Measurements from ENCODE around the gene SPHK2.

The SPHK2 gene

GRCh38 chr19:48638831-48639381 is 19.6 kb downstream of the SPHK2 start:
- no peak overlapping the region for H3K9ac ChIP-seq (ENCODE audit: low read depth, low read length)
- H3K27me3 ChIP-seq (ENCODE audit: insufficient read depth, low read length) = peaks cover 15% of the 10 kb centered on the region
- 88% methylated on average over 15 of the region's 16 CpGs for WGBS
- no peaks in the 10 kb centered on the region for H3K36me3 ChIP-seq (ENCODE audit: insufficient read depth, low read length)
- peak overlapping the region; percentile 90; the same call in 1 of the 2 replicates for H3K27ac ChIP-seq (ENCODE audit: low read depth, low read length)
- peak overlapping the region; percentile 29; the same call in 1 of the 2 replicates for H3K4me3 ChIP-seq (ENCODE audit: low read length)
- peaks cover 14% of the 10 kb centered on the region for H3K4me1 ChIP-seq (ENCODE audit: insufficient read depth, low read length)
- no peaks in the 10 kb centered on the region for H3K9me3 ChIP-seq (ENCODE audit: insufficient read depth, low read depth, low read length)

DNA sequence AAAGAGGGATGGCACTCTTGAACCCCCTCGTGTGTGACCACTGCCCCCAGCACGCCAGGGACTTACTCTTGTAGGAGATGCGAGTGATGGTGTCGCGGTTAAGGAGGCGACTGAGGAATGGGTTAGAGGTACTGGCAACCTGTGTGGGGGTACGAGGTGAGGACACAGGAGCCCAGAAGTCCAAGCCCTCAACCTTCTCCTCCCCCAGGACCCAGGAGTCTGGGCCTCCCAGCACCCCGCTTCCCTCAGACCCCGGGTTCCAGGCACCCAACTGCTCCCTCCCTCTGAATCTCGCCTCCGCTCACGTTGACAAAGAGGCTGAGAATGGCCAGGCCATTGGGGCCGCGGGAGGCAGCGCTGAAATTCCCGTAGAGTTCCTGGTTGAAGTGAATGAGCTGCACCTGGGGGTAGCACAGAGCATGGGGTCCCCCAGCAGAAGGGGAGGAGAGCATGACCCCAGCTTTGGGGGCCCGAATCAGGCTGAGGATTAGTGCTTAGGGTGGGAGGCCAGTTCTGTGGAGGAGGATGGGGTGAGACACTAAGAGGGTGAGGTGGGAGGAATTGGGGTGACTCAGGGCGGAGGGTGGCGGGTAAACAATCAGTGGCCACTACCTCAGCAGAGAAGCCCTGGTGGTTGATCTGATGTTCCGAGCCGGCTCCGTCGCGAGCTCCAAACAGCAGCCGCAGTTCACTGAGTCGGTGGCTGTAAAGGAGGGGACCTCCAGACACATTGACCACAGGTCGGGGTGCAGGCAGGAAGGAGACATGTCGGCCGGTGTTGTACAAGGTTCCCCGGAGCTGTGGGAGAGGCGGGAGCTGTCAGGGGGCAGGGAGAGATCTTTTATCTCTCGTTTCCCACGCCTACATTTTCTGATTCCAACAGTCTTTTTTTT is 20.4 kb downstream of the SPHK2 start:
- peaks cover 15% of the 10 kb centered on the region for H3K27me3 ChIP-seq (ENCODE audit: insufficient read depth, low read length)
- 87% methylated on average over 31 of the region's 33 CpGs for WGBS
- H3K9me3 ChIP-seq (ENCODE audit: insufficient read depth, low read depth, low read length) = no peaks in the 10 kb centered on the region
- H3K4me1 ChIP-seq (ENCODE audit: insufficient read depth, low read length) = peaks cover 17% of the 10 kb centered on the region
- peak overlapping the region; percentile 48; the same call in 1 of the 2 replicates for H3K27ac ChIP-seq (ENCODE audit: low read depth, low read length)
- H3K4me3 ChIP-seq (ENCODE audit: low read length) = no peak overlapping the region
- H3K36me3 ChIP-seq (ENCODE audit: insufficient read depth, low read length) = no peaks in the 10 kb centered on the region
- H3K9ac ChIP-seq (ENCODE audit: low read depth, low read length) = no peak overlapping the region

- WGBS = 90% methylated on average over 1 of the region's 2 CpGs
- Histone ChIP-seq H3K36me3 (ENCODE audit: insufficient read depth, low read length) (no peaks in the 10 kb centered on the region), H3K4me3 (ENCODE audit: low read length) (no peak overlapping the region), H3K4me1 (ENCODE audit: insufficient read depth, low read length) (peaks cover 17% of the 10 kb centered on the region), H3K9me3 (ENCODE audit: insufficient read depth, low read depth, low read length) (no peaks in the 10 kb centered on the region), H3K27me3 (ENCODE audit: insufficient read depth, low read length) (peaks cover 2% of the 10 kb centered on the region; the same call in 1 of the 2 replicates), H3K27ac (ENCODE audit: low read depth, low read length) (no peak overlapping the region), H3K9ac (ENCODE audit: low read depth, low read length) (no peak overlapping the region)
Measured at GRCh38 chr19:48641850-48642249, 22.5 kb downstream of the SPHK2 start.

GRCh38 chr19:48642862-48643261 is 23.6 kb downstream of the SPHK2 start:
- H3K27me3 ChIP-seq (ENCODE audit: insufficient read depth, low read length) = no peaks in the 10 kb centered on the region
- no peak overlapping the region for H3K27ac ChIP-seq (ENCODE audit: low read depth, low read length)
- no peaks in the 10 kb centered on the region for H3K36me3 ChIP-seq (ENCODE audit: insufficient read depth, low read length)
- peaks cover 17% of the 10 kb centered on the region for H3K4me1 ChIP-seq (ENCODE audit: insufficient read depth, low read length)
- no peak overlapping the region for H3K9ac ChIP-seq (ENCODE audit: low read depth, low read length)
- H3K4me3 ChIP-seq (ENCODE audit: low read length) = no peak overlapping the region
- WGBS = 91% methylated on average over 5 of the region's 5 CpGs
- no peaks in the 10 kb centered on the region for H3K9me3 ChIP-seq (ENCODE audit: insufficient read depth, low read depth, low read length)

GRCh38 chr19:48644355-48644754 is 25.0 kb downstream of the SPHK2 start:
- peak overlapping the region; percentile 96; the same call in 1 of the 2 replicates for H3K27ac ChIP-seq (ENCODE audit: low read depth, low read length)
- H3K4me3 ChIP-seq (ENCODE audit: low read length) = peak overlapping the region; percentile 67
- H3K36me3 ChIP-seq (ENCODE audit: insufficient read depth, low read length) = no peaks in the 10 kb centered on the region
- WGBS = 77% methylated on average over 2 of the region's 4 CpGs
- 0 out of 2 replicates have a peak overlapping the region, but pooled peaks have one; percentile 14 for H3K9ac ChIP-seq (ENCODE audit: low read depth, low read length)
- H3K4me1 ChIP-seq (ENCODE audit: insufficient read depth, low read length) = peaks cover 11% of the 10 kb centered on the region; the same call in 1 of the 2 replicates
- no peaks in the 10 kb centered on the region for H3K9me3 ChIP-seq (ENCODE audit: insufficient read depth, low read depth, low read length)
- H3K27me3 ChIP-seq (ENCODE audit: insufficient read depth, low read length) = no peaks in the 10 kb centered on the region

DNA sequence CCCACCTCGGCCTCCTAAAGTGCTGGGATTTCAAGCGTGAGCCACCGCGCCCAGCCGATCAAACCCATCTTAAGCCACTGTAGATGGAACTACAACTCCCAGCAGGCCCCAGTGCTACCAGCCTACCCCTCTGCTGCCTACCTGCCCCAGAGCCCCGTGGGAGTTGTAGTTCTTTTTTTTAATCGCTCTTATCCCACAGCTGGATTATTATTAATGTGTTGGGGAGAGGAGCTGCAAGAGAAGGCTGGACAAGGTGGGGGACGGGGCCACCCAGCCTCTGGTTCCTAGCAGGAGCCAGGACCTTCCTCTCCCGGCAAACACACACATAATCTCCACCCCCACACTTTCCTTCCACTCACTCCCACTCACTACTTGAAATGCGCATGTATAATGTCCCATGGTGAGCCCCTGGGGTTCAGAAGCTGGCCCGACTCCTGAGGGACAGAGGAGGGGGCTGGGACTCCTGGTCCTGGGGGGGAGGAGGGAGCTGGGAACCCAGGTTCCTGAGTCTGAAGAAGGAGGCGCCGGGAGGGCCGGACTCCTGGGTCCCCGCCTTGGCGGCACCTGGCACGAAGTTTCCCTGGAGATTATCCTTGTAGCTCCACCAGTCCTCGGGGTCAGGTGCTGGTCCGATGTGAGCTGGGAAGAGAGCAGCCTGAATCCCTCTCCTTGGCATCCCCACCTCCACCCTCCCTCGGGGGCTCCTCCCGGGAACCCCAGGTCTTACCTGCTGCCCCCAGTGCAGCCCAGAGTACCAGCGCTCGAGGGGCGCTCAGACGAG is 25.7 kb downstream of the SPHK2 start:
- H3K9me3 ChIP-seq (ENCODE audit: insufficient read depth, low read depth, low read length) = no peaks in the 10 kb centered on the region
- peak overlapping the region; percentile 17; the same call in 1 of the 2 replicates for H3K9ac ChIP-seq (ENCODE audit: low read depth, low read length)
- 1% methylated on average over 23 of the region's 25 CpGs for WGBS
- H3K27me3 ChIP-seq (ENCODE audit: insufficient read depth, low read length) = no peaks in the 10 kb centered on the region
- peak overlapping the region; percentile 67 for H3K4me3 ChIP-seq (ENCODE audit: low read length)
- peak overlapping the region; percentile 96 for H3K27ac ChIP-seq (ENCODE audit: low read depth, low read length)
- H3K36me3 ChIP-seq (ENCODE audit: insufficient read depth, low read length) = no peaks in the 10 kb centered on the region
- H3K4me1 ChIP-seq (ENCODE audit: insufficient read depth, low read length) = peaks cover 7% of the 10 kb centered on the region; the same call in 1 of the 2 replicates

DNA sequence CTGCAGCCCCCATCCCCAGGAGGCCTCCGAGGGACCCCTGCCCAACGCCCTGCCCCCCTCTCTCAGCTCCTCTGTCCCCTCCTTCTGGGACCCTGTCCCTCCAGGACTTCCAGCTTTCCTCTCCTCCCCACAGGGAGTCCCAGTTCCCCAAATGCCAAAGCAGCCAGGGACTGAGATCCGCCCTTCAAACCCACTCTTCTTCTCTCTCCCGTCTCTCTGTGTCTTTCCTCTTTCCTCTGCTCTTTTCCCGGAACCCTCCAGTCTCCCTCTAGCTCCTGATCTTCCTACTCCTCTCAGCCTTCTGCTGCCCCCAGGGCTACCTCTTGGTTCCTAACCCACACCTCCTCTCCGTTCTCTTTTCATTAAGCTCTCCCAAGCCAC is 26.3 kb downstream of the SPHK2 start:
- Histone ChIP-seq H3K27me3 (ENCODE audit: insufficient read depth, low read length) (no peaks in the 10 kb centered on the region), H3K9ac (ENCODE audit: low read depth, low read length) (peak overlapping the region; percentile 17), H3K36me3 (ENCODE audit: insufficient read depth, low read length) (no peaks in the 10 kb centered on the region), H3K27ac (ENCODE audit: low read depth, low read length) (peak overlapping the region; percentile 96), H3K4me3 (ENCODE audit: low read length) (peak overlapping the region; percentile 67), H3K9me3 (ENCODE audit: insufficient read depth, low read depth, low read length) (no peaks in the 10 kb centered on the region), H3K4me1 (ENCODE audit: insufficient read depth, low read length) (peaks cover 6% of the 10 kb centered on the region; the same call in 1 of the 2 replicates)
- WGBS = under 1% methylated on average over 6 of the region's 6 CpGs

- Histone ChIP-seq H3K4me3 (ENCODE audit: low read length) (peak within 1 kb of the TSS; percentile 67), H3K36me3 (ENCODE audit: insufficient read depth, low read length) (no peaks in the 10 kb centered on the region), H3K9me3 (ENCODE audit: insufficient read depth, low read depth, low read length) (no peaks in the 10 kb centered on the region), H3K9ac (ENCODE audit: low read depth, low read length) (peak within 1 kb of the TSS; percentile 17), H3K27me3 (ENCODE audit: insufficient read depth, low read length) (no peaks in the 10 kb centered on the region), H3K27ac (ENCODE audit: low read depth, low read length) (peak within 1 kb of the TSS; percentile 96), H3K4me1 (ENCODE audit: insufficient read depth, low read length) (peaks cover 6% of the 10 kb centered on the region; the same call in 1 of the 2 replicates)
- WGBS = under 1% methylated on average over 32 of the region's 33 CpGs
Measured at GRCh38 chr19:48646001-48646721, 26.9 kb downstream of the SPHK2 start, which contains the start of gene CA11. Gene CA11 (minus strand): TSS chr19:48646187. CDS start chr19:48645632, 555 bp downstream.

- 23% methylated on average over 8 of the region's 10 CpGs for WGBS
- no peaks in the 10 kb centered on the region for H3K9me3 ChIP-seq (ENCODE audit: insufficient read depth, low read depth, low read length)
- H3K4me1 ChIP-seq (ENCODE audit: insufficient read depth, low read length) = peaks cover 6% of the 10 kb centered on the region; the same call in 1 of the 2 replicates
- no peak overlapping the region for H3K9ac ChIP-seq (ENCODE audit: low read depth, low read length)
- peak overlapping the region; percentile 67 for H3K4me3 ChIP-seq (ENCODE audit: low read length)
- H3K27me3 ChIP-seq (ENCODE audit: insufficient read depth, low read length) = no peaks in the 10 kb centered on the region
- H3K27ac ChIP-seq (ENCODE audit: low read depth, low read length) = peak overlapping the region; percentile 96; the same call in 1 of the 2 replicates
- no peaks in the 10 kb centered on the region for H3K36me3 ChIP-seq (ENCODE audit: insufficient read depth, low read length)
Measured at GRCh38 chr19:48646722-48647216, 27.5 kb downstream of the SPHK2 start.

DNA sequence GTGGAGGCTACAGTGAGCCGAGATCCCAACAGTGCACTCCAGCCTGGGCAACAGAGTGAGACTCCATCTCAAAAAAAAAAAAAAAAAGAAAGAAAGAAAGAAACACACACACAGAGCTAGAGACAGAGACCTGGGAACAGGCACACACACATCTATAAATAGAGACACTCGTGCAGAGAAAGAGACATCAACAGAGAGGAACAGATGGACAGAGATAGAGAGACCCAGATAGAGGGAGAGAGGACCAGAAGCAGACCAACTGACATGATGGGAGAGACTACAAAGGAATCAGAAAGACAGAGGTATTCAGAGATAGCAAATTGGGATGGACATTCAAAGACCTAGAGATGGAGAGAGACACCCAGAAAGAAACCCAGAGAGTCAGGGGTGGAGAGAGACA is 28.8 kb downstream of the SPHK2 start:
- no peaks in the 10 kb centered on the region for H3K9me3 ChIP-seq (ENCODE audit: insufficient read depth, low read depth, low read length)
- no peak overlapping the region for H3K4me3 ChIP-seq (ENCODE audit: low read length)
- H3K27me3 ChIP-seq (ENCODE audit: insufficient read depth, low read length) = no peaks in the 10 kb centered on the region
- no peaks in the 10 kb centered on the region for H3K36me3 ChIP-seq (ENCODE audit: insufficient read depth, low read length)
- peaks cover 6% of the 10 kb centered on the region; the same call in 1 of the 2 replicates for H3K4me1 ChIP-seq (ENCODE audit: insufficient read depth, low read length)
- H3K9ac ChIP-seq (ENCODE audit: low read depth, low read length) = no peak overlapping the region
- no peak overlapping the region for H3K27ac ChIP-seq (ENCODE audit: low read depth, low read length)
- 95% methylated on average over 2 of the region's 2 CpGs for WGBS
